Mammary epithelial cell (primary cell): ENCODE results near the gene NID2.

Source experiments
- CTCF ChIP-seq, 2 donors: IDR thresholded peaks in 1 of 2; conservative IDR thresholded peaks in 1 of 2; 2 replicates each; pipeline ENCODE4 v1.5.1; 2011 to 2012; ENCODE audit warnings: inconsistent platforms in 2 of 2, low read length in 2 of 2, mild to moderate bottlenecking in 2 of 2, control low read depth in 1 of 2, low read depth in 1 of 2; ENCODE audit not compliant: insufficient read depth in 1 of 2; ENCODE audit errors: extremely low read depth in 1 of 2
- EZH2 ChIP-seq: IDR thresholded peaks from 2 replicates; pipeline ENCODE4 v1.6.1; 2012; ENCODE audit warnings: low read length, inconsistent platforms, borderline replicate concordance

- TF ChIP-seq CTCF (conservative IDR thresholded peaks at IDR 0.05 in 1 of 2, IDR thresholded peaks at IDR 0.05 in 1 of 2; ENCODE audit: extremely low read depth in 1 of 2, insufficient read depth in 1 of 2, low read depth in 1 of 2, low read length in 2 of 2): no peak
- no peak for TF ChIP-seq EZH2
Measured at GRCh38 chr14:52014601-52015267, 54.1 kb downstream of the NID2 start.
